ENCODE data around the gene REEP3.
"Not testable (repeated sequence)": the region's sequence is repeated elsewhere in the genome, so short reads cannot be mapped to it uniquely, and the experiment has no call there.

REEP3 gene

GRCh38 chr10:63520500-63521415 lies at the start of gene REEP3:
TSS of gene REEP3 (plus strand) at chr10:63521401. CDS start at chr10:63521546, 145 bp downstream.
- peak; percentile 50 for DNase-seq

- no peak for DNase-seq
These were observed 46.7 kb upstream of the REEP3 start for GRCh38 chr10:63474488-63474887.

GRCh38 chr10:63477927-63478326 lies 43.3 kb upstream of the REEP3 start:
- DNase-seq: no peak

- DNase-seq: no peak
These were observed 42.6 kb upstream of the REEP3 start for GRCh38 chr10:63478564-63478963.

GRCh38 chr10:63480237-63480636 lies 41.0 kb upstream of the REEP3 start:
- DNase-seq: no peak

- DNase-seq: no peak
These were observed 39.3 kb upstream of the REEP3 start for GRCh38 chr10:63481815-63482421.

- no peak for DNase-seq
These were observed 37.2 kb upstream of the REEP3 start for GRCh38 chr10:63483983-63484382.

GRCh38 chr10:63487990-63488389 lies 33.2 kb upstream of the REEP3 start:
- DNase-seq: no peak

GRCh38 chr10:63489838-63490237 lies 31.4 kb upstream of the REEP3 start:
- DNase-seq: no peak

- DNase-seq: no peak
These were observed 29.4 kb upstream of the REEP3 start for GRCh38 chr10:63491588-63492316.

GRCh38 chr10:63492317-63492690 lies 28.9 kb upstream of the REEP3 start:
- not testable (repeated sequence) for DNase-seq

- DNase-seq: no peak
These were observed 28.2 kb upstream of the REEP3 start for GRCh38 chr10:63493004-63493403.

GRCh38 chr10:63494951-63495350 lies 26.2 kb upstream of the REEP3 start:
- DNase-seq: no peak

GRCh38 chr10:63496561-63496960 lies 24.6 kb upstream of the REEP3 start:
- DNase-seq: no peak

GRCh38 chr10:63497321-63497720 lies 23.9 kb upstream of the REEP3 start:
- DNase-seq: no peak

GRCh38 chr10:63498665-63499064 lies 22.5 kb upstream of the REEP3 start:
- no peak for DNase-seq

- not testable (repeated sequence) for DNase-seq
These were observed 20.6 kb upstream of the REEP3 start for GRCh38 chr10:63500551-63500950.

- DNase-seq: no peak
These were observed 19.2 kb upstream of the REEP3 start for GRCh38 chr10:63501954-63502353.

- no peak for DNase-seq
These were observed 18.4 kb upstream of the REEP3 start for GRCh38 chr10:63502832-63503231.

GRCh38 chr10:63503395-63503794 lies 17.8 kb upstream of the REEP3 start:
- DNase-seq: no peak

- DNase-seq: no peak
These were observed 16.9 kb upstream of the REEP3 start for GRCh38 chr10:63504145-63504881.

- no peak for DNase-seq
These were observed 15.6 kb upstream of the REEP3 start for GRCh38 chr10:63505562-63505961.

GRCh38 chr10:63506554-63506953 lies 14.6 kb upstream of the REEP3 start:
- no peak for DNase-seq

Data from CD4-positive, alpha-beta T cell treated with Interleukin-17A for 1 hour (primary cell).